ENCODE measurements around the gene TSPAN9.

GRCh38 chr12:3332188-3332587, 255.0 kb downstream of the TSPAN9 start:
- TF ChIP-seq CTCF (IDR thresholded peaks at IDR 0.05; ENCODE audit: low read depth, low read length) (no peak), POLR2A (IDR thresholded peaks at IDR 0.05; ENCODE audit: extremely low read depth, insufficient read length) (no peak)
- TF ChIP-seq, protein P1, sequence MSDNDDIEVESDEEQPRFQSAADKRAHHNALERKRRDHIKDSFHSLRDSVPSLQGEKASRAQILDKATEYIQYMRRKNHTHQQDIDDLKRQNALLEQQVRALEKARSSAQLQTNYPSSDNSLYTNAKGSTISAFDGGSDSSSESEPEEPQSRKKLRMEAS (IDR thresholded peaks at IDR 0.05; ENCODE audit: low read depth, low read length): no peak

All from NB4 (cell line).